Loucy (cell line): Measurements from ENCODE around the gene GPR156.

ENCODE experiments used
- H2AFZ ChIP-seq: fragments of 200-600 bp; sonication (generic); 2 replicates; pipeline ENCODE4 v1.6.0; 2016; ENCODE audit warnings: antibody characterized with exemption, mild to moderate bottlenecking, low read length, moderate library complexity
- H3F3A ChIP-seq: fragments of 200-600 bp; 2 replicates; pipeline ENCODE4 v1.6.0; 2016; ENCODE audit warnings: antibody characterized with exemption, low read depth, mild to moderate bottlenecking
- H3K27me3 ChIP-seq: fragments of 200-600 bp; sonication (generic); 2 replicates; pipeline ENCODE4 v1.6.1; 2014; ENCODE audit warnings: low read length, mild to moderate bottlenecking; ENCODE audit not compliant: insufficient read depth, poor library complexity, severe bottlenecking
- H3K36me3 ChIP-seq: fragments of 200-600 bp; sonication (generic); 2 replicates; pipeline ENCODE4 v1.6.1; 2016; ENCODE audit warnings: low read length; ENCODE audit not compliant: insufficient read depth
- H3K4me1 ChIP-seq: fragments of 200-600 bp; sonication (generic); 2 replicates; pipeline ENCODE4 v1.5.1; 2014; ENCODE audit warnings: low read length, mild to moderate bottlenecking; ENCODE audit not compliant: insufficient read depth, poor library complexity, severe bottlenecking
- H3K4me2 ChIP-seq: fragments of 200-600 bp; sonication (generic); 2 replicates; pipeline ENCODE4 v1.6.0; 2014; ENCODE audit warnings: antibody characterized with exemption, low read length, low read depth, mild to moderate bottlenecking; ENCODE audit not compliant: poor library complexity, severe bottlenecking
- H3K4me3 ChIP-seq: fragments of 200-600 bp; sonication (generic); 2 replicates; pipeline ENCODE4 v1.5.1; 2014; ENCODE audit warnings: low read length, mild to moderate bottlenecking, mixed read lengths; ENCODE audit not compliant: poor library complexity, severe bottlenecking
- H3K79me2 ChIP-seq: fragments of 200-600 bp; sonication (generic); 2 replicates; pipeline ENCODE4 v1.6.1; 2014; ENCODE audit warnings: low read length; ENCODE audit not compliant: insufficient read depth
- H3K9ac ChIP-seq: fragments of 200-600 bp; sonication (generic); 2 replicates; pipeline ENCODE4 v1.6.0; 2014; ENCODE audit warnings: mild to moderate bottlenecking, low read depth, low read length, moderate library complexity; ENCODE audit not compliant: poor library complexity, severe bottlenecking
- H3K9me2 ChIP-seq: fragments of 200-600 bp; sonication (generic); replicated peaks from 2 replicates; pipeline ENCODE4 v1.6.1; 2016; ENCODE audit warnings: low read depth, low read length, mixed read lengths
- H3K9me3 ChIP-seq: fragments of 200-600 bp; sonication (generic); 2 replicates; pipeline ENCODE4 v1.6.1; 2014; ENCODE audit warnings: mild to moderate bottlenecking, antibody characterized with exemption, low read length, low read depth; ENCODE audit not compliant: insufficient read depth
- H4K20me1 ChIP-seq: fragments of 200-600 bp; sonication (generic); 2 replicates; pipeline ENCODE4 v1.6.0; 2014; ENCODE audit warnings: antibody characterized with exemption, low read length, mild to moderate bottlenecking; ENCODE audit not compliant: insufficient read depth, poor library complexity, severe bottlenecking
- EZH2phosphoT487 ChIP-seq: fragments of 200-600 bp; IDR thresholded peaks from 2 replicates; pipeline ENCODE4 v1.6.1; 2018; ENCODE audit warnings: antibody characterized with exemption, mild to moderate bottlenecking, moderate library complexity, borderline replicate concordance
- TF ChIP-seq, protein P1 (sequence below): fragments of 200-600 bp; sonication (generic); conservative IDR thresholded peaks from 2 replicates; pipeline ENCODE4 v1.5.1; 2014; ENCODE audit warnings: mild to moderate bottlenecking, antibody characterized with exemption, low read length

Gene GPR156

DNA sequence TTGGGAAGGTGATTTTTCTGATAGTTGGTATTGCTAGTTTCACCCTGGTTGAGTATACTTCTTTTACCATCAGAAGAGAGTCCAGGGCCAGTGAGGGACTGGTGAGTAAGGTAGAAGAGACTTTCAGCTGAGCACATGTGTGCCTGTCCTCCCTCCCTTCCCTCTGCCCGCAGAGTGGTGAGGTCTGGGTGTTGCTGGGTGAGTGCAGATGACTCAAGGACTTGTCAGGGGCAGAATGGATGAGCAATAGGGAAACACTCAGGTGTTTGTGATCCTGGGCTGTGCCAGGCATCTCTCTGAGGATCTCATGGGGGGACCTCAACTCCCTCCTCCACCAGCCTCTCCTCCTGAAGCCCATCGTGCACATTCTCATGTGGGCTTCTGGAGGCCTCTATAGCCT lies 114.8 kb downstream of the GPR156 start:
- no peak overlapping the region for H2AFZ ChIP-seq
- H3K4me1 ChIP-seq = no peaks in the 10 kb centered on the region

DNA sequence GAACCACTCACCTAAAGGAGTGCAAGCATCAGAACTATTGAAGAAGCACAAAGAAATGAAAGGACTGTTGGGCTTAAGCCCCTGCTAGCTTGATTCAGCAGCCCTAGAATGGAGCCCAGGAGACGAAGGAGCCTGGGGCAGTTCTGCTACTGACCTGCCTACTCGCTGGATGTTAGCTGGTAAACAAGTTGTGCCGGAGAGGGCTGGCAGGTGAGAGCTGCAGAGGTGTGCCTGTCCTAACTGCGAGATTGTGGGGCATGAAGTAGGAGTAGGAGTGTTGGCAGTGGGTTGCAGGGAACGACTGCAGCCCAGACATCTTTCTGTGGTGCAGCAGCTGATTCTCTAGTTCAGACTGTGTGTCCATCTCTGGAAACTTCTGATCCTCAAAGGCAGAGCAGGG lies 115.6 kb downstream of the GPR156 start:
- Histone ChIP-seq H3F3A (no peaks in the 10 kb centered on the region), H3K4me2 (no peak overlapping the region), H4K20me1 (no peaks in the 10 kb centered on the region), H3K27me3 (no peaks in the 10 kb centered on the region), H3K36me3 (no peaks in the 10 kb centered on the region), H3K9me2 (no peaks in the 10 kb centered on the region), H3K9ac (no peak overlapping the region), H3K4me1 (no peaks in the 10 kb centered on the region), H3K9me3 (no peaks in the 10 kb centered on the region), H3K4me3 (no peak overlapping the region), H2AFZ (no peak overlapping the region), H3K79me2 (no peaks in the 10 kb centered on the region)
- TF ChIP-seq, protein P1, sequence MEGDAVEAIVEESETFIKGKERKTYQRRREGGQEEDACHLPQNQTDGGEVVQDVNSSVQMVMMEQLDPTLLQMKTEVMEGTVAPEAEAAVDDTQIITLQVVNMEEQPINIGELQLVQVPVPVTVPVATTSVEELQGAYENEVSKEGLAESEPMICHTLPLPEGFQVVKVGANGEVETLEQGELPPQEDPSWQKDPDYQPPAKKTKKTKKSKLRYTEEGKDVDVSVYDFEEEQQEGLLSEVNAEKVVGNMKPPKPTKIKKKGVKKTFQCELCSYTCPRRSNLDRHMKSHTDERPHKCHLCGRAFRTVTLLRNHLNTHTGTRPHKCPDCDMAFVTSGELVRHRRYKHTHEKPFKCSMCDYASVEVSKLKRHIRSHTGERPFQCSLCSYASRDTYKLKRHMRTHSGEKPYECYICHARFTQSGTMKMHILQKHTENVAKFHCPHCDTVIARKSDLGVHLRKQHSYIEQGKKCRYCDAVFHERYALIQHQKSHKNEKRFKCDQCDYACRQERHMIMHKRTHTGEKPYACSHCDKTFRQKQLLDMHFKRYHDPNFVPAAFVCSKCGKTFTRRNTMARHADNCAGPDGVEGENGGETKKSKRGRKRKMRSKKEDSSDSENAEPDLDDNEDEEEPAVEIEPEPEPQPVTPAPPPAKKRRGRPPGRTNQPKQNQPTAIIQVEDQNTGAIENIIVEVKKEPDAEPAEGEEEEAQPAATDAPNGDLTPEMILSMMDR = no peak
- no peak for TF ChIP-seq EZH2phosphoT487

More for the DNA sequence above, 114.8 kb downstream of the GPR156 start:
- Histone ChIP-seq H3K4me3 (no peak overlapping the region), H3K4me2 (no peak overlapping the region), H3F3A (no peaks in the 10 kb centered on the region), H3K36me3 (no peaks in the 10 kb centered on the region), H3K79me2 (no peaks in the 10 kb centered on the region), H3K27me3 (no peaks in the 10 kb centered on the region), H4K20me1 (no peaks in the 10 kb centered on the region), H3K9ac (no peak overlapping the region), H3K9me2 (no peaks in the 10 kb centered on the region), H3K9me3 (no peaks in the 10 kb centered on the region)
- no peak for TF ChIP-seq EZH2phosphoT487
- TF ChIP-seq, protein P1 = no peak

DNA sequence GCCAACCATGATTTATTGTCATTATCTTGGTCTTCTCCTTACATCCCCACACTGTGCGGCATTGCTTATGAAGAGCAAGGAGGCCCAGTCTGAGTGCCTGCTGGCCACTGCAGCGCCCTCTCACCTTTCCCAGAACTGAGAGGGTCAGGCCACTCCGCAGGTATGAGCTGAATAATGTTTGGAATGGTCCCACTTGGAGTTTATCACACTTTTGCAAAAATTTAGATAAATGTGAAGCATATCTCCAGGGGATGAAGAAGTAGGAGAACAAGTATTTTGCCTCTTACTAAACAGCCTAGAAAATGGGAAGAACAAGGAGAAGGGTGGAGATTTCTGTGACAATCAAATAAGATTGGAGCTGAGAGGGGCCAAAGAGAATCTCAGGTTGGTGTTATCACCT lies 116.4 kb downstream of the GPR156 start:
- no peak overlapping the region for H2AFZ ChIP-seq
- H3K4me3 ChIP-seq = no peak overlapping the region
- no peaks in the 10 kb centered on the region for H3K79me2 ChIP-seq
- H3K4me1 ChIP-seq = no peaks in the 10 kb centered on the region
- no peaks in the 10 kb centered on the region for H3K9me2 ChIP-seq
- no peaks in the 10 kb centered on the region for H3K27me3 ChIP-seq
- H3K36me3 ChIP-seq = no peaks in the 10 kb centered on the region
- H3K4me2 ChIP-seq = no peak overlapping the region
- no peak overlapping the region for H3K9ac ChIP-seq
- no peaks in the 10 kb centered on the region for H3K9me3 ChIP-seq
- H4K20me1 ChIP-seq = no peaks in the 10 kb centered on the region
- TF ChIP-seq, protein P1 = no peak
- no peak for TF ChIP-seq EZH2phosphoT487
- no peaks in the 10 kb centered on the region for H3F3A ChIP-seq
